H9 (cell line): ENCODE results near the gene OSM. TPM values are rescaled to one million over a fixed set of nuclear protein-coding genes. Genes with fewer than 3 reads are reported as not detected.

ENCODE experiments used
- DNase-seq: peaks from one replicate; pipeline ENCODE4 v3.0.0-alpha.2; 2017
- H2AFZ ChIP-seq: one replicate; pipeline ENCODE4 v1.6.1; 2013; ENCODE audit warnings: mild to moderate bottlenecking, low read length, control low read depth, moderate library complexity
- H2AK5ac ChIP-seq: 2 replicates; pipeline ENCODE4 v1.6.1; 2013; ENCODE audit warnings: low read length, control low read depth, mixed read lengths; ENCODE audit not compliant: insufficient read length
- H2BK120ac ChIP-seq: one replicate; pipeline ENCODE4 v1.6.1; 2013; ENCODE audit warnings: low read depth, mild to moderate bottlenecking, low read length, control low read depth, inconsistent platforms; ENCODE audit not compliant: poor library complexity, severe bottlenecking
- H2BK12ac ChIP-seq: 2 replicates; pipeline ENCODE4 v1.6.1; 2013; ENCODE audit warnings: low read length, control low read depth, mixed read lengths, low read depth; ENCODE audit not compliant: insufficient read length
- H2BK15ac ChIP-seq: 2 replicates; pipeline ENCODE4 v1.6.1; 2013; ENCODE audit warnings: low read depth, low read length, control low read depth
- H2BK20ac ChIP-seq: one replicate; pipeline ENCODE4 v1.6.1; 2013; ENCODE audit warnings: low read depth, mild to moderate bottlenecking, low read length, control low read depth, inconsistent platforms; ENCODE audit not compliant: poor library complexity, severe bottlenecking
- H2BK5ac ChIP-seq: 2 replicates; pipeline ENCODE4 v1.6.1; 2013; ENCODE audit warnings: low read length, control low read depth, mixed read lengths; ENCODE audit not compliant: insufficient read length
- H3K14ac ChIP-seq: 2 replicates; pipeline ENCODE4 v1.6.1; 2013; ENCODE audit warnings: low read length, control low read depth; ENCODE audit not compliant: insufficient read depth
- H3K18ac ChIP-seq: 2 replicates; pipeline ENCODE4 v1.6.1; 2013; ENCODE audit warnings: low read depth, mild to moderate bottlenecking, mixed read lengths, low read length, control low read depth; ENCODE audit not compliant: insufficient read length
- H3K23ac ChIP-seq: 2 replicates; pipeline ENCODE4 v1.6.1; 2013; ENCODE audit warnings: low read length, control low read depth, mixed read lengths, low read depth; ENCODE audit not compliant: insufficient read length
- H3K23me2 ChIP-seq: 2 replicates; pipeline ENCODE4 v1.6.1; 2013; ENCODE audit warnings: low read depth, mild to moderate bottlenecking, mixed read lengths, low read length, control low read depth; ENCODE audit not compliant: insufficient read length, poor library complexity, severe bottlenecking
- H3K27ac ChIP-seq: 2 replicates; pipeline ENCODE4 v1.5.1; 2013; ENCODE audit warnings: low read length, control low read depth, mixed read lengths, low read depth; ENCODE audit not compliant: insufficient read length
- H3K27me3 ChIP-seq: 2 replicates; pipeline ENCODE4 v1.6.1; 2013; ENCODE audit warnings: low read length, control low read depth, inconsistent platforms; ENCODE audit not compliant: insufficient read depth
- H3K4ac ChIP-seq: 2 replicates; pipeline ENCODE4 v1.6.1; 2013; ENCODE audit warnings: low read depth, mild to moderate bottlenecking, control low read depth, inconsistent platforms, low read length, moderate library complexity
- H3K4me1 ChIP-seq: 2 replicates; pipeline ENCODE4 v1.6.1; 2013; ENCODE audit warnings: low read length, control low read depth, inconsistent platforms; ENCODE audit not compliant: insufficient read depth
- H3K4me2 ChIP-seq: 2 replicates; pipeline ENCODE4 v1.6.1; 2013; ENCODE audit warnings: low read length, control low read depth, mixed read lengths; ENCODE audit not compliant: insufficient read length, insufficient read depth
- H3K56ac ChIP-seq: 2 replicates; pipeline ENCODE4 v1.6.1; 2013; ENCODE audit warnings: low read depth, mild to moderate bottlenecking, mixed read lengths, low read length, control low read depth; ENCODE audit not compliant: insufficient read length
- H3K79me1 ChIP-seq: 2 replicates; pipeline ENCODE4 v1.6.1; 2013; ENCODE audit warnings: low read depth, mild to moderate bottlenecking, moderate library complexity, low read length, control low read depth, inconsistent platforms; ENCODE audit not compliant: insufficient read depth, poor library complexity, severe bottlenecking
- H3K79me2 ChIP-seq: 2 replicates; pipeline ENCODE4 v1.6.1; 2013; ENCODE audit warnings: low read length, control low read depth, inconsistent platforms; ENCODE audit not compliant: insufficient read depth
- H3K9ac ChIP-seq: 2 replicates; pipeline ENCODE4 v1.6.1; 2013; ENCODE audit warnings: low read length, control low read depth, mixed read lengths; ENCODE audit not compliant: insufficient read length; ENCODE audit errors: extremely low read depth
- H3K9me3 ChIP-seq: one replicate; pipeline ENCODE4 v1.6.1; 2013; ENCODE audit warnings: low read depth, low read length, inconsistent platforms; ENCODE audit not compliant: control insufficient read depth
- H3T11ph ChIP-seq: one replicate; pipeline ENCODE4 v1.6.1; 2013; ENCODE audit warnings: mild to moderate bottlenecking, low read length, control low read depth, inconsistent platforms
- H4K20me1 ChIP-seq: one replicate; pipeline ENCODE4 v1.6.1; 2013; ENCODE audit not compliant: control insufficient read depth, insufficient read length, insufficient read depth
- H4K5ac ChIP-seq: 2 replicates; pipeline ENCODE4 v1.6.1; 2013; ENCODE audit warnings: low read depth, mild to moderate bottlenecking, mixed read lengths, low read length, control low read depth; ENCODE audit not compliant: insufficient read length
- H4K8ac ChIP-seq: replicated peaks from 2 replicates; pipeline ENCODE4 v1.6.1; 2013; ENCODE audit warnings: low read length, control low read depth, mixed read lengths, low read depth; ENCODE audit not compliant: insufficient read length
- H4K91ac ChIP-seq: 2 replicates; pipeline ENCODE4 v1.6.1; 2013; ENCODE audit warnings: low read depth, mild to moderate bottlenecking, moderate library complexity, mixed read lengths, low read length, control low read depth; ENCODE audit not compliant: insufficient read length
- H3K27ac Mint-ChIP-seq, 3 experiments: 2 replicates in 2 of 3; 3 replicates in 1 of 3; pipeline ENCODE4 v1.8.0; 2020 to 2021; ENCODE audit warnings: mixed read lengths in 3 of 3, mild to moderate bottlenecking in 1 of 3, moderate library complexity in 1 of 3
- H3K27me3 Mint-ChIP-seq: 2 replicates; pipeline ENCODE4 v1.8.0; 2021; ENCODE audit warnings: low read depth, mild to moderate bottlenecking, moderate library complexity, mixed read lengths
- H3K36me3 Mint-ChIP-seq, 3 experiments: 2 replicates in 2 of 3; 3 replicates in 1 of 3; pipeline ENCODE4 v1.8.0; 2020 to 2021; ENCODE audit warnings: low read depth in 3 of 3, mixed read lengths in 3 of 3; ENCODE audit not compliant: insufficient read depth in 1 of 3
- H3K4me1 Mint-ChIP-seq, 2 experiments: 2 replicates each; pipeline ENCODE4 v1.8.0; 2020; ENCODE audit warnings: mixed read lengths in 2 of 2
- H3K4me3 Mint-ChIP-seq, 2 experiments: 2 replicates in 1 of 2; 3 replicates in 1 of 2; pipeline ENCODE4 v1.8.0; 2020 to 2021; ENCODE audit warnings: mild to moderate bottlenecking in 2 of 2, mixed read lengths in 2 of 2, moderate library complexity in 1 of 2
- H3K9me3 Mint-ChIP-seq, 2 experiments: 2 replicates in 1 of 2; 3 replicates in 1 of 2; pipeline ENCODE4 v1.8.0; 2020; ENCODE audit warnings: mild to moderate bottlenecking in 2 of 2, mixed read lengths in 2 of 2, moderate library complexity in 1 of 2
- CTCF ChIP-seq: fragments of 200-600 bp; sonication (generic); conservative IDR thresholded peaks from 3 replicates; pipeline ENCODE4 v1.8.0; 2021; ENCODE audit warnings: antibody characterized with exemption, mild to moderate bottlenecking
- WGBS: extraction: QIAGEN DNeasy Blood & Tissue Kit; methylation state at CpG from one replicate; pipeline ENCODE4 v1.1.7; 2013; ENCODE audit warnings: missing lambda C conversion rate, low lambda C conversion rate, mixed read lengths; ENCODE audit not compliant: insufficient read length; ENCODE audit errors: extremely low coverage; 5-methylcytosine and 5-hydroxymethylcytosine counted together
- total RNA-seq: library from RNA; stranded (reverse); gene quantifications from 2 replicates; pipeline ENCODE4 v1.2.1, GENCODE V29; 2021

OSM gene
- total RNA-seq, 1 experiment from 2014 or later: not detected

- Histone ChIP-seq H2BK120ac (no peak overlapping the region), H2AFZ (no peak overlapping the region), H3K56ac (no peak overlapping the region), H2BK12ac (no peak overlapping the region), H2AK5ac (no peak overlapping the region), H2BK15ac (no peak overlapping the region), H3K14ac (no peak overlapping the region), H3K23ac (no peak overlapping the region), H3K27ac (no peak overlapping the region), H3K9me3 (no peaks in the 10 kb centered on the region), H2BK5ac (no peak overlapping the region), H3K27me3 (no peaks in the 10 kb centered on the region), H4K5ac (no peak overlapping the region), H3K18ac (no peak overlapping the region), H3K4ac (no peak overlapping the region), H2BK20ac (no peak overlapping the region), H4K91ac (no peak overlapping the region), H3T11ph (no peak overlapping the region), H3K9ac (no peak overlapping the region), H3K4me1 (no peaks in the 10 kb centered on the region; the same call in 1 of the 2 replicates), H3K4me2 (no peak overlapping the region), H3K79me2 (no peaks in the 10 kb centered on the region), H3K23me2 (no peaks in the 10 kb centered on the region), H4K20me1 (no peaks in the 10 kb centered on the region), H4K8ac (no peak overlapping the region), H3K79me1 (no peaks in the 10 kb centered on the region)
- no peak overlapping the region for H3K4me3 Mint-ChIP-seq
- peaks cover 11% of the 10 kb centered on the region in 2 experiments for H3K4me1 Mint-ChIP-seq
- no peak for TF ChIP-seq CTCF
- DNase-seq: no peak
- WGBS: no CpG with 5 or more reads among the region's 2 CpGs
- peak overlapping the region in 1 of 3 experiments; percentile 2; a peak in 2 of 7 replicates for H3K27ac Mint-ChIP-seq
- H3K36me3 Mint-ChIP-seq: no peaks in the 10 kb centered on the region
- no peaks in the 10 kb centered on the region; the same call in 1 of the 2 replicates for H3K27me3 Mint-ChIP-seq
- no peaks in the 10 kb centered on the region; a peak in 1 of 5 replicates for H3K9me3 Mint-ChIP-seq
These were observed 41.4 kb upstream of the OSM start for GRCh38 chr22:30308093-30308492.
